GM23338 (cell line): ENCODE data around the gene PCDHGB7. TPM values are rescaled to one million over a fixed set of nuclear protein-coding genes. Genes with fewer than 3 reads are reported as not detected.
A peak's percentile ranks its signal among the peaks of the same experiment; 100 is the strongest.

Experiments used
- ATAC-seq: fragments of 200-7000 bp; cut with Tn5 transposase; 3 replicates; pipeline ENCODE4 v1.9.1; 2020
- DNase-seq: peaks from one replicate; pipeline ENCODE4 v3.0.0-alpha.2; 2015; ENCODE audit warnings: low spot score
- H2AFZ ChIP-seq: fragments of 200-600 bp; sonication (generic); 2 replicates; pipeline ENCODE4 v1.8.0; 2016; ENCODE audit warnings: antibody characterized with exemption, mild to moderate bottlenecking, moderate library complexity
- H3F3A ChIP-seq: fragments of 200-600 bp; sonication (generic); replicated peaks from 2 replicates; pipeline ENCODE4 v1.8.0; 2017; ENCODE audit warnings: antibody characterized with exemption, mixed run types, low read depth
- H3K27ac ChIP-seq: fragments of 200-600 bp; sonication (generic); 2 replicates; pipeline ENCODE4 v1.6.1; 2016; ENCODE audit warnings: low read depth
- H3K27me3 ChIP-seq: fragments of 200-600 bp; sonication (generic); 2 replicates; pipeline ENCODE4 v1.8.0; 2016; ENCODE audit warnings: mild to moderate bottlenecking, mixed run types, moderate library complexity; ENCODE audit not compliant: insufficient read depth
- H3K36me3 ChIP-seq: fragments of 200-600 bp; sonication (generic); 2 replicates; pipeline ENCODE4 v1.8.0; 2016; ENCODE audit warnings: mild to moderate bottlenecking; ENCODE audit not compliant: insufficient read depth
- H3K4me1 ChIP-seq: fragments of 200-600 bp; sonication (generic); 2 replicates; pipeline ENCODE4 v1.8.0; 2016; ENCODE audit warnings: mild to moderate bottlenecking, moderate library complexity; ENCODE audit not compliant: insufficient read depth
- H3K4me2 ChIP-seq: fragments of 200-600 bp; sonication (generic); 2 replicates; pipeline ENCODE4 v1.7.1; 2017; ENCODE audit warnings: mixed run types
- H3K4me3 ChIP-seq: fragments of 200-600 bp; sonication (generic); 2 replicates; pipeline ENCODE4 v1.6.1; 2016; ENCODE audit warnings: mixed run types
- H3K79me2 ChIP-seq: fragments of 200-600 bp; sonication (generic); replicated peaks from 2 replicates; pipeline ENCODE4 v1.8.0; 2017; ENCODE audit warnings: mild to moderate bottlenecking; ENCODE audit not compliant: insufficient read depth
- H3K9me2 ChIP-seq: fragments of 200-600 bp; sonication (generic); 2 replicates; pipeline ENCODE4 v1.8.0; 2017; ENCODE audit not compliant: insufficient read depth
- H4K20me1 ChIP-seq: fragments of 200-600 bp; sonication (generic); replicated peaks from 2 replicates; pipeline ENCODE4 v1.8.0; 2017; ENCODE audit warnings: mild to moderate bottlenecking; ENCODE audit not compliant: insufficient read depth
- H3K27ac Mint-ChIP-seq: 2 replicates; pipeline ENCODE4 v1.8.0; 2020; ENCODE audit warnings: inconsistent platforms, mild to moderate bottlenecking, moderate library complexity, mixed read lengths
- H3K27me3 Mint-ChIP-seq: 3 replicates; pipeline ENCODE4 v1.8.0; 2022; ENCODE audit warnings: low read depth, mild to moderate bottlenecking, moderate library complexity, mixed read lengths, inconsistent platforms; ENCODE audit not compliant: insufficient read depth, poor library complexity
- H3K36me3 Mint-ChIP-seq: 3 replicates; pipeline ENCODE4 v1.8.0; 2021; ENCODE audit warnings: low read depth, mild to moderate bottlenecking, inconsistent platforms, moderate library complexity, mixed read lengths
- H3K4me1 Mint-ChIP-seq: 3 replicates; pipeline ENCODE4 v1.8.0; 2020; ENCODE audit warnings: mild to moderate bottlenecking, inconsistent platforms, mixed read lengths
- H3K4me3 Mint-ChIP-seq: 3 replicates; pipeline ENCODE4 v1.8.0; 2021; ENCODE audit warnings: moderate library complexity, mild to moderate bottlenecking, inconsistent platforms, mixed read lengths
- H3K9me3 Mint-ChIP-seq: 3 replicates; pipeline ENCODE4 v1.8.0; 2020; ENCODE audit warnings: moderate library complexity, mild to moderate bottlenecking, inconsistent platforms, mixed read lengths
- POLR2AphosphoS5 ChIP-seq: IDR thresholded peaks from 2 replicates; pipeline ENCODE4 v1.6.1; 2016; ENCODE audit warnings: antibody characterized with exemption, low read depth
- STAT1 ChIP-seq: IDR thresholded peaks from one replicate; pipeline ENCODE4 v1.6.1; 2016; ENCODE audit warnings: antibody characterized with exemption; ENCODE audit not compliant: unreplicated experiment
- polyA plus RNA-seq: library from polyadenylated mRNA; unstranded; fragments of >200 nt; fragmentation: Nextera tagmentation; extraction: Ambion mirVana; gene quantifications from 2 replicates; pipeline ENCODE4 v1.2.1, GENCODE V29; 2016
- total RNA-seq: library from RNA; depleted of rRNA; stranded (reverse); fragments of >200 nt; shearing (Covaris generic); gene quantifications from 2 replicates; pipeline ENCODE4 v1.2.3, GENCODE V29; 2014
- TF ChIP-seq, protein P1 (sequence below): fragments of 250-450 bp; sonication (Bioruptor Pico); IDR thresholded peaks from 2 replicates; pipeline ENCODE4 v1.5.0; 2020; ENCODE audit warnings: mild to moderate bottlenecking, moderate library complexity
- TF ChIP-seq, protein P2 (sequence below), 2 experiments: fragments of 200-600 bp in 1 of 2; sonication (generic) in 1 of 2; conservative IDR thresholded peaks; 2 replicates each; pipeline versions ENCODE4 v1.5.1 to v1.6.1; 2016 to 2017; ENCODE audit warnings: antibody characterized with exemption in 2 of 2, low read depth in 2 of 2, mild to moderate bottlenecking in 2 of 2, moderate library complexity in 1 of 2

The PCDHGB7 gene
- total and polyA plus RNA-seq, 2 experiments from 2014 or later = 1.4 to 11.7 TPM

DNA sequence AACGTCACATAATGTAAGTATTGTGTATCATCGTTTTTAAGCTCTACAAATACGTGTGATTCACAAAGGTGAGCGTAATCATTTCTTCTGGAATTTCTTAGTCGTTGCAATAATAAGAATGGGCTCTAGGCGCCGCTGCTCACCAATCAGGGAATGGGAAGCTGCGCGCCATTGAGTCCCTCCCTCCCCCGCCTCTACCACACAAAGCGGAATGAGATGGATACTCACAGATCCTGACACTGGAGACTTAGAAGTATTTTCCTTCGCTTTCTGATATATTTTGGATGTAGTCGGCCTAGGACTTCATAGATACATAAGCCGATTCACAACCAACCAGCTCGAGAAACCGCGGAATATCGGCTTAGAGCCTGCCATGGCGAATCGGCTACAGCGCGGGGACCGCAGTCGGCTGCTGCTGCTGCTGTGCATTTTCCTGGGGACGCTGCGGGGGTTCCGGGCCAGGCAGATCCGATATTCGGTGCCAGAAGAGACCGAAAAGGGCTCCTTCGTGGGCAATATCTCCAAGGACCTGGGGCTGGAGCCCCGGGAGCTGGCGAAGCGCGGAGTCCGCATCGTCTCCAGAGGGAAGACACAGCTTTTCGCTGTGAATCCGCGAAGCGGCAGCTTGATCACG is 3.5 kb downstream of the PCDHGB7 start, which contains the start of gene PCDHGA11:
Gene PCDHGA11 (plus strand): TSS at position 197 of the 634 bp plus-strand sequence. CDS start 177 bp downstream, at position 374.
- H3K4me3 Mint-ChIP-seq = peak within 1 kb of the TSS; percentile 77

More for the DNA sequence above, 3.5 kb downstream of the PCDHGB7 start, which contains the start of gene PCDHGA11:
- DNase-seq = peak; percentile 90
- H3F3A ChIP-seq = no peaks in the 10 kb centered on the region
- H3K9me2 ChIP-seq = no peaks in the 10 kb centered on the region
- no peaks in the 10 kb centered on the region; the same call in 1 of the 2 replicates for H3K79me2 ChIP-seq
- H3K4me1 ChIP-seq = no peaks in the 10 kb centered on the region
- H3K27me3 Mint-ChIP-seq = peaks cover 28% of the 10 kb centered on the region
- peak within 1 kb of the TSS; percentile 73; the same call in 1 of the 2 replicates for H2AFZ ChIP-seq
- peaks cover 7% of the 10 kb centered on the region for H3K4me1 Mint-ChIP-seq
- TF ChIP-seq, protein P1, sequence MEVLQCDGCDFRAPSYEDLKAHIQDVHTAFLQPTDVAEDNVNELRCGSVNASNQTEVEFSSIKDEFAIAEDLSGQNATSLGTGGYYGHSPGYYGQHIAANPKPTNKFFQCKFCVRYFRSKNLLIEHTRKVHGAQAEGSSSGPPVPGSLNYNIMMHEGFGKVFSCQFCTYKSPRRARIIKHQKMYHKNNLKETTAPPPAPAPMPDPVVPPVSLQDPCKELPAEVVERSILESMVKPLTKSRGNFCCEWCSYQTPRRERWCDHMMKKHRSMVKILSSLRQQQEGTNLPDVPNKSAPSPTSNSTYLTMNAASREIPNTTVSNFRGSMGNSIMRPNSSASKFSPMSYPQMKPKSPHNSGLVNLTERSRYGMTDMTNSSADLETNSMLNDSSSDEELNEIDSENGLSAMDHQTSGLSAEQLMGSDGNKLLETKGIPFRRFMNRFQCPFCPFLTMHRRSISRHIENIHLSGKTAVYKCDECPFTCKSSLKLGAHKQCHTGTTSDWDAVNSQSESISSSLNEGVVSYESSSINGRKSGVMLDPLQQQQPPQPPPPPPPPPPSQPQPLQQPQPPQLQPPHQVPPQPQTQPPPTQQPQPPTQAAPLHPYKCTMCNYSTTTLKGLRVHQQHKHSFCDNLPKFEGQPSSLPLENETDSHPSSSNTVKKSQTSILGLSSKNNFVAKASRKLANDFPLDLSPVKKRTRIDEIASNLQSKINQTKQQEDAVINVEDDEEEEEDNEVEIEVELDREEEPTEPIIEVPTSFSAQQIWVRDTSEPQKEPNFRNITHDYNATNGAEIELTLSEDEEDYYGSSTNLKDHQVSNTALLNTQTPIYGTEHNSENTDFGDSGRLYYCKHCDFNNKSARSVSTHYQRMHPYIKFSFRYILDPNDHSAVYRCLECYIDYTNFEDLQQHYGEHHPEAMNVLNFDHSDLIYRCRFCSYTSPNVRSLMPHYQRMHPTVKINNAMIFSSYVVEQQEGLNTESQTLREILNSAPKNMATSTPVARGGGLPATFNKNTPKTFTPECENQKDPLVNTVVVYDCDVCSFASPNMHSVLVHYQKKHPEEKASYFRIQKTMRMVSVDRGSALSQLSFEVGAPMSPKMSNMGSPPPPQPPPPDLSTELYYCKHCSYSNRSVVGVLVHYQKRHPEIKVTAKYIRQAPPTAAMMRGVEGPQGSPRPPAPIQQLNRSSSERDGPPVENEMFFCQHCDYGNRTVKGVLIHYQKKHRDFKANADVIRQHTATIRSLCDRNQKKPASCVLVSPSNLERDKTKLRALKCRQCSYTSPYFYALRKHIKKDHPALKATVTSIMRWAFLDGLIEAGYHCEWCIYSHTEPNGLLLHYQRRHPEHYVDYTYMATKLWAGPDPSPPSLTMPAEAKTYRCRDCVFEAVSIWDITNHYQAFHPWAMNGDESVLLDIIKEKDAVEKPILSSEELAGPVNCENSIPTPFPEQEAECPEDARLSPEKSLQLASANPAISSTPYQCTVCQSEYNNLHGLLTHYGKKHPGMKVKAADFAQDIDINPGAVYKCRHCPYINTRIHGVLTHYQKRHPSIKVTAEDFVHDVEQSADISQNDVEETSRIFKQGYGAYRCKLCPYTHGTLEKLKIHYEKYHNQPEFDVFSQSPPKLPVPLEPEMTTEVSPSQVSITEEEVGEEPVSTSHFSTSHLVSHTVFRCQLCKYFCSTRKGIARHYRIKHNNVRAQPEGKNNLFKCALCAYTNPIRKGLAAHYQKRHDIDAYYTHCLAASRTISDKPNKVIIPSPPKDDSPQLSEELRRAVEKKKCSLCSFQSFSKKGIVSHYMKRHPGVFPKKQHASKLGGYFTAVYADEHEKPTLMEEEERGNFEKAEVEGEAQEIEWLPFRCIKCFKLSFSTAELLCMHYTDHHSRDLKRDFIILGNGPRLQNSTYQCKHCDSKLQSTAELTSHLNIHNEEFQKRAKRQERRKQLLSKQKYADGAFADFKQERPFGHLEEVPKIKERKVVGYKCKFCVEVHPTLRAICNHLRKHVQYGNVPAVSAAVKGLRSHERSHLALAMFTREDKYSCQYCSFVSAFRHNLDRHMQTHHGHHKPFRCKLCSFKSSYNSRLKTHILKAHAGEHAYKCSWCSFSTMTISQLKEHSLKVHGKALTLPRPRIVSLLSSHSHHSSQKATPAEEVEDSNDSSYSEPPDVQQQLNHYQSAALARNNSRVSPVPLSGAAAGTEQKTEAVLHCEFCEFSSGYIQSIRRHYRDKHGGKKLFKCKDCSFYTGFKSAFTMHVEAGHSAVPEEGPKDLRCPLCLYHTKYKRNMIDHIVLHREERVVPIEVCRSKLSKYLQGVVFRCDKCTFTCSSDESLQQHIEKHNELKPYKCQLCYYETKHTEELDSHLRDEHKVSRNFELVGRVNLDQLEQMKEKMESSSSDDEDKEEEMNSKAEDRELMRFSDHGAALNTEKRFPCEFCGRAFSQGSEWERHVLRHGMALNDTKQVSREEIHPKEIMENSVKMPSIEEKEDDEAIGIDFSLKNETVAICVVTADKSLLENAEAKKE = no peak
- no peak for TF ChIP-seq STAT1
- TF ChIP-seq, protein P2, sequence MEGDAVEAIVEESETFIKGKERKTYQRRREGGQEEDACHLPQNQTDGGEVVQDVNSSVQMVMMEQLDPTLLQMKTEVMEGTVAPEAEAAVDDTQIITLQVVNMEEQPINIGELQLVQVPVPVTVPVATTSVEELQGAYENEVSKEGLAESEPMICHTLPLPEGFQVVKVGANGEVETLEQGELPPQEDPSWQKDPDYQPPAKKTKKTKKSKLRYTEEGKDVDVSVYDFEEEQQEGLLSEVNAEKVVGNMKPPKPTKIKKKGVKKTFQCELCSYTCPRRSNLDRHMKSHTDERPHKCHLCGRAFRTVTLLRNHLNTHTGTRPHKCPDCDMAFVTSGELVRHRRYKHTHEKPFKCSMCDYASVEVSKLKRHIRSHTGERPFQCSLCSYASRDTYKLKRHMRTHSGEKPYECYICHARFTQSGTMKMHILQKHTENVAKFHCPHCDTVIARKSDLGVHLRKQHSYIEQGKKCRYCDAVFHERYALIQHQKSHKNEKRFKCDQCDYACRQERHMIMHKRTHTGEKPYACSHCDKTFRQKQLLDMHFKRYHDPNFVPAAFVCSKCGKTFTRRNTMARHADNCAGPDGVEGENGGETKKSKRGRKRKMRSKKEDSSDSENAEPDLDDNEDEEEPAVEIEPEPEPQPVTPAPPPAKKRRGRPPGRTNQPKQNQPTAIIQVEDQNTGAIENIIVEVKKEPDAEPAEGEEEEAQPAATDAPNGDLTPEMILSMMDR (conservative IDR thresholded peaks at IDR 0.05; ENCODE audit: low read depth in 2 of 2) = peak; percentile 89
- no peak for TF ChIP-seq POLR2AphosphoS5
- H3K27me3 ChIP-seq = peaks cover 20% of the 10 kb centered on the region
- peaks cover 73% of the 10 kb centered on the region for H3K36me3 Mint-ChIP-seq
- H3K4me2 ChIP-seq = peak within 1 kb of the TSS; percentile 77
- peak within 1 kb of the TSS; percentile 62 for H3K4me3 ChIP-seq
- H3K27ac ChIP-seq = no peak within 1 kb of the TSS
- H3K27ac Mint-ChIP-seq = no peak within 1 kb of the TSS; the same call in none of the 2 replicates
- peaks cover 71% of the 10 kb centered on the region for H3K9me3 Mint-ChIP-seq
- no peaks in the 10 kb centered on the region for H4K20me1 ChIP-seq
- ATAC-seq = peak; percentile 31
- H3K36me3 ChIP-seq = no peaks in the 10 kb centered on the region
